ENCODE results near the gene KIF7. TPM values are rescaled to one million over a fixed set of nuclear protein-coding genes. Genes with fewer than 3 reads are reported as not detected.
"Not testable (repeated sequence)": the region's sequence is repeated elsewhere in the genome, so short reads cannot be mapped to it uniquely, and the experiment has no call there.

KIF7 gene
- total RNA-seq, 4 donors from 2014 or later = 6.2 to 12.6 (median 7.7) TPM

GRCh38 chr15:89690276-89691218 lies 35.3 kb upstream of the KIF7 start, which contains the start of the genes PEX11A and WDR93:
PEX11A (minus strand) TSS chr15:89690754; CDS start chr15:89690632, 122 bp downstream.
WDR93 (plus strand) TSS chr15:89690811; CDS start chr15:89701747, 10,936 bp downstream.
- ATAC-seq (ENCODE audit: low FRiP score) (peak; percentile 94), DNase-seq (ENCODE audit: low spot score) (peak; percentile 50)
- no peak for TF ChIP-seq CTCF (IDR thresholded peaks at IDR 0.05)

GRCh38 chr15:89689930-89690275 lies 34.6 kb upstream of the KIF7 start:
- ATAC-seq (ENCODE audit: low FRiP score); DNase-seq (ENCODE audit: low spot score): not testable (repeated sequence)

- TF ChIP-seq CTCF (IDR thresholded peaks at IDR 0.05) = no peak
- DNase-seq (ENCODE audit: low spot score) (no peak), ATAC-seq (ENCODE audit: low FRiP score) (no peak)
Observed at GRCh38 chr15:89686522-89686921, 31.3 kb upstream of the KIF7 start.

- no peak for TF ChIP-seq CTCF (IDR thresholded peaks at IDR 0.05)
- no peak for ATAC-seq (ENCODE audit: low FRiP score)
- DNase-seq (ENCODE audit: low spot score) = no peak
Observed at GRCh38 chr15:89685995-89686394, 30.7 kb upstream of the KIF7 start.

- DNase-seq (ENCODE audit: low spot score) (no peak), ATAC-seq (ENCODE audit: low FRiP score) (no peak)
- no peak for TF ChIP-seq CTCF (IDR thresholded peaks at IDR 0.05)
Observed at GRCh38 chr15:89681146-89681545, 25.9 kb upstream of the KIF7 start.

GRCh38 chr15:89680282-89680873 lies 25.1 kb upstream of the KIF7 start:
- no peak for DNase-seq (ENCODE audit: low spot score)
- peak; percentile 92 for ATAC-seq (ENCODE audit: low FRiP score)
- TF ChIP-seq CTCF (IDR thresholded peaks at IDR 0.05) = no peak

- no peak for TF ChIP-seq CTCF (IDR thresholded peaks at IDR 0.05)
- no peak for DNase-seq (ENCODE audit: low spot score)
- peak; percentile 22 for ATAC-seq (ENCODE audit: low FRiP score)
Observed at GRCh38 chr15:89679212-89679611, 23.9 kb upstream of the KIF7 start, which contains the start of gene PLIN1. PLIN1 (minus strand) TSS chr15:89679367; CDS start chr15:89677489, 1,878 bp downstream.
